CD4-positive, alpha-beta T cell treated with Interleukin-6 for 4 hours (primary cell): ENCODE results near the gene KAT8.
"Not testable (repeated sequence)": the region's sequence is repeated elsewhere in the genome, so short reads cannot be mapped to it uniquely, and the experiment has no call there.

Experiments used
- DNase-seq: peaks from one replicate; pipeline ENCODE4 v3.0.0-alpha.2; 2020; ENCODE audit warnings: mixed read lengths

Gene KAT8

DNA sequence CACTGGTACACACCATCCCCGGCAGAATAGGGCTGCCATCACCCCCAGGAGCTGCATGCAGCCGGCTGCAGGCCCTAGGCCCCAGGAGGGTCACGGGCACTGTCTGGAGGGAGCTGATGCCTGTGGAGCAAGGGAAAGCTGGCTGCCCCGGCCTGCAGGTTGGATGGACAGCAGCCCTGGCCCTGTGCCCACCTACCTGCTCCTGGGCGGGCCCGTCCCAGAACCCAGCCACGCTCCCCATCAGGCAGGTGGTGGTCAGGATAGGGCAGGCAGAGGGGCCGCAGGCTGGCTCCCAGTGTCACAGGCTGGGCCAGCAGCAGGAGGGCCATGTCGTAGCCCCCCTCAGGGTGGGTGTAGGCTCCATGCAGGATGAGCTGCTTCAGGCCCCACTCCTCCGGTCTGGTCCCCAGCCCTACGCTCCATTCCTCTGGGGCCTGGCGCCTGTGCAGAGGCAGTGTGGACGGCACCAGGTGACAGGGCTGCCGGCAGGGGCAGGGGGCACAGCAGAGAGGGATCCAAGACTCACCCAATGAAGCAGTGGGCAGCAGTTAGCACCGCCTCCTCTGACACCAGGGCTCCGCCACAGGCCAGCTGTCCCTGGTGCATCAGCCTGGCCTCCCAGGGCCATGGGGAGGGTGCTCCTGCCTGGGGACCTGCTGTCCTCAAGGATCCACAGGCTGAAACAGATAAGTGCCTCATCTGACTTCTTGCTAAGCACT, 32.7 kb upstream of the KAT8 start:
- DNase-seq: no peak

GRCh38 chr16:31085411-31085810, 32.1 kb upstream of the KAT8 start:
- DNase-seq: no peak

DNA sequence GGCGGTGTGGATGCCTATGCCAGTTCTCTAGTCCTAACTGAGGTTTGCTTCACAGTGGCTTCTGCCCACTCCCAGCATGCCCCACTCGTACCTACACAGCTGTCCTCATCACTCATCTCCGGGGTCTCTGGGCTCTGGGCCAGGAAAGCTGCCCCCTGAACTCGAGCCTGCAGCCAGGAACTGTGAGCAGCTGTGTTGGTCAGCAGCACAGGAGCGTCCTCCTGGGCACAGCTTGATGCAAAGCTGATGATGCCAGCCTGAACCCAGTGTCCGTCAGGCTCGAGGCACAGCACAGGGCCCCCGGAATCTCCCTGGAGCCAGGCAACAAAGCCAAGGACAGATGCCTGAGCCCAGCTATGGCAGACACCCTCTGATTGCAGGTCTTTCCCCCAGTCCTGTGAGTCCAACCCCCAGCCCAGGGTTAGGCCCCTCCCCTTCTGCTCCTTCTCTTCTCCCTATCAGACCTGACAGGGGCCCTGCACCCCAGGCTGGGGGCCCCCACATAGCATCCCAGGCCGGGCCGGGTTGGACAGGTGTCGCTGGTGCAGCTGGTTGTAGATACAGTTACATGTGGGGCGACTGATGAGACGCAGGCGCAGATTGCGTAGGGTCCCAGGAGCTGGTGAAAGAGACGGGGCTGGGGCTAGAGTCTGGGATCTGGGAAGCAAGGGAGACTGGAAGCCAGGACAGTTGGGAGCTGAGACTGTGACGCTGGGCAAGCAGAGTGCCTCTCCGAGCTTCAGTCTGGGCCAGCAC, 31.4 kb upstream of the KAT8 start:
- DNase-seq: no peak

DNA sequence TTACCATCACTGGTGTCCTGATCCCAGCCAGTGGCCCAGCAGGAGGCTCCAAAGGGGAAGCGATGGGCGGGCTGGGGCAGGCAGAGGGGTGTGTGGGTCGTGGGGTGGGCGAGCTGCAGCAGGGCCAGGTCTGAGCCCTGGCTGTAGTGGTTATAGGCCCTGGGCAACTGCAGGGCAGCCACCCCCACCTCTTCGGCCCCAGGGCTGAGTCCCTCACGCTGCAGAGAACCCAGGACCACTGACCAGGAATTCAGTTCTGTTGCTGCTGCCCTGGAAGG, 30.9 kb upstream of the KAT8 start:
- DNase-seq: no peak

GRCh38 chr16:31087481-31087880, 30.0 kb upstream of the KAT8 start:
- DNase-seq: no peak

GRCh38 chr16:31087971-31088370, 29.5 kb upstream of the KAT8 start:
- DNase-seq: no peak

GRCh38 chr16:31088459-31089183, 28.8 kb upstream of the KAT8 start, which contains the start of gene PRSS53:
Gene PRSS53, minus strand, starts transcription at chr16:31088943. Its CDS starts 134 bp downstream, at chr16:31088809.
- no peak for DNase-seq

DNA sequence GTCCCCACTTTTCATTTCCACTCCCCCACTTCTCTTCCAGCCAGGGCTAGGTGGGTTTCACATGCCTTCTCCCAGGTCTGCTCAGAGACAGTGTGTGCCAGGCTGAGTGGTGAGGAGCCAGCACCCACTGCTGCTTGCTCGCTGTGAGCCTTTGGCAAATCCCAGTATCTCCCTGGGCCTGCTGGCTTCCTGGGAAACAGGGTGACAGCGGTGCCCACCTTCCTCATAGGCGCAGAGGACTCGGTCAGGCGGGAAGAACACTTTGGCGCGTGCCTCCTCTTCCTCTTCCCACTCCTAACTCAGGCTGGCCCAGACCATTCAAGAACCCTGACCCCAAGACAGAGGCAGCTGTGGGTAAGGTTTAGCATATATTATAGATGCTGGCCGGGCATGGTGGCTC, 28.3 kb upstream of the KAT8 start:
- no peak for DNase-seq

DNA sequence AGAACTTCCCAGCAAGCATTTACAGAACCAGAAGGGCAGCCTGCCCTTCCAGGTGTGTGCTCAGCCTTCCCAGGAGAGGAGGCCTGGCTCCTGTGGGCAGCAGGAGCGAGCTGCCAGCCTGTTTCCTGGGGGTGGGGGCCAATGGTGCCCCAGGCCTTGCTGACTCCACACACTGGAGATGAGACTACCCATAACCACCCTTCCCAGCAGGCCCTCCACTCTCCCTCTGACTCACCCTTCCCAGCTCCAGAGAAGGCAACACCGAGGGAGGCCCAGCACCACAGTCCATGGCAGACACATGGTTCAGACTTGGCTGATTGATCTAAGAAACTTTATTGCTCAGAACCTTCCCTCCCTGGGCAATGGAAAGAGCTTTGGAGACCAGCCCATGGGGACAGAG, 26.9 kb upstream of the KAT8 start:
- no peak for DNase-seq

GRCh38 chr16:31092330-31092729, 25.1 kb upstream of the KAT8 start:
- no peak for DNase-seq

GRCh38 chr16:31093132-31093703, 24.2 kb upstream of the KAT8 start:
- DNase-seq: no peak

GRCh38 chr16:31094088-31094423, 23.4 kb upstream of the KAT8 start:
- DNase-seq: no peak

DNA sequence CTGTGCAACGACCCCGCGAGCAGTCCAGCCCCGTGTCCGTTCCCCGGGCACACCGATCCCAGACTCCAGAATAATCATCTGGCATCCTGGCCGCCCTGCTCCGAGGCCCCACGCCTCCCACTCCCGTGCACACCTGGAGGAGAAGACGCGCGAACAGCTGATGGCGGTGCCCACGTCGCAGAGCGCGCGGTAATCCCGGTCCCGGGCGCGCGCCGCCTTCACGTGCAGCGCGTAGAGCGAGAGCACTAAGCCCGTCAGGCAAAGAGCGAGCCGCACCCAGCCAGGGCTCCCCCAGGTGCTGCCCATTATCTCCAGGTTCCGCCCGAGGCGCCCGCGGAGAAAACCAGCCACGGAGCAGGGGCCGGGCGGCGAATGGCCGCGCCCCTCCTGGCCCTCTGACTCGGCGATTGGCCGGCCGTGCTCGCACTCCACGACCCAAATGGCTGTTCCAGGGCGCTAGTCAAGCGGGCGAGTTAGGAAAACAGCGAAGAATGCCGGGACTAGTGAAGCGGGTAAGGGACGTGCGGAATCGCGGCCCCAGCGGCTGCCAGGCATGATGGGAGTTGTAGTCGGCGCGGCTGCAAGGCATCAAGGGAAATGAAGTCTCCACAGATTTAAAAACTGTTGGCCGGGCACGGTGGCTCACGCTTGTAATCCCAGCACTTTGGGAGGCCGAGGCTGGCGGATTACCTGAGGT, 22.9 kb upstream of the KAT8 start, which contains the start of gene VKORC1:
TSS of gene VKORC1 (minus strand) at position 374 of the 697 bp plus-strand sequence. CDS start at position 306, 68 bp downstream.
- DNase-seq: peak; percentile 91

DNA sequence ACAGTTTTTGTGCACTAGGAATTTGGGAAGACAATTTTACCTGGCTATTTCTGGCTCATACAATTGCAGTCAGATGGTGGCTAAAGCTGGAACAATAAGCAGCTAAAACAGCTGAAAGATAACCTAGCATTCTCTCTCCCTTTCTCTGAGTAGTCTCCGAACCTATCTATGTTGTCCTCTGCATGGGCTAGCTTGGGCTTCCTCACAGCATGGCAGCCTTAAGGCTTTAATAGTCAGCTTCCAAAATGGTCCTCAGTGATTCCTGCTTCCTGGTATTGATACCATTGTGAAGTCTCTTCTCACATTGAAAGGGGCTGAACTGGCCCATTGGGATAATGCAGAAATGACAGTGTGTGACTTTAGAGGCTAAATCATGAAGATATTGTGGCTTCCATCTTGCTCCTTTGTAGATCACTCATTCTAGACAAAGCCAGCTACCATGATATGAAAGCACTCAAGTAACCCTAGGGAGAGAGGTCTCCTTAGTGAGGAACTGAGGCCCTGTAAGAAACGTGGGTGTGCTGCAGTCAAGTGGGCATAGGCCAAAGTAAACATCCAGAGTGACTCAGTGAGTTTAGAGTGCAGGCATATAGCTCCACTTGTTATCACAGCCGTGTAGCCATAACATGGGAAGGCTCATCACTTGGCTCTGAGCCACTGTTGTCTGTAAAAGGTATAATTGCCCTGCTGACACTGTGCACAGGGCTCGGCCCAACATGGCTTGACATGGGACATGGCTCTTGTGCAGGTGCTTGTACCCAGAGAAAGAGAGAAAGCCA, 17.4 kb upstream of the KAT8 start:
- DNase-seq: no peak

DNA sequence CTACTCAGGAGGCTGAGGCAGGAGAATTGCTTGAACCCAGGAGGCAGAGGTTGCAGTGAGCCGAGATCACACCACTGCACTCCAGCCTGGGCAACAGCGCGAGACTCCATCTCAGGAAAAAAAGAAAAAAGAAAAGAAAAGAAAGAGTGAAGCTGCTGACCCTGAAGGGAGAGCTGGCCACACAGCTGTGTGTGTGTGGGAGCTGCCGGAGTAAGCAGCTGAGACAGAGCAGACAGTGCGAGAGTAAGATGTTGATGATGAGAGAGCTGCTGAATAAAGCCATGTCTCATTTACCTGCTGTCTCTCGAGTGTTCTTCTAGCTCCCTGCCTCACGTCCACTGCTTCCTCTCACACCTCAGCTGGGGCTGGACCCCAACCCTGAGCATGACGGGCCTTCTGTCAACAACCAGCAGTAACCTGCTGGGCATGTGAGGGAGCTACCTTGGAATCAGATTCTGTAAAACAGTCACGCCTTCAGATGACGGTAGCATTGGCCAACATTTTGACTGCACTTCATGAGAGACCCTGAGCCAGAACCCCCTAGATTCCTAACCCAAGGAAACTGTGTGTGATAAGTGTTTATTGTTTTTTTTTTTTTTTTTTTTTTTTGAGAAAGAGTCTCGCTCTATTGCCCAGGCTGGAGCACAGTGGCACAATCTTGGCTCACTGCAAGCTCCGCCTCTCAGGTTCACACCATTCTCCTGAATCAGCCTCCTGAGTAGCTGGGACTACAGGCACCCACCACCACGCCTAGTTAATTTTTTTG, 16.4 kb upstream of the KAT8 start:
- DNase-seq: not testable (repeated sequence)

DNA sequence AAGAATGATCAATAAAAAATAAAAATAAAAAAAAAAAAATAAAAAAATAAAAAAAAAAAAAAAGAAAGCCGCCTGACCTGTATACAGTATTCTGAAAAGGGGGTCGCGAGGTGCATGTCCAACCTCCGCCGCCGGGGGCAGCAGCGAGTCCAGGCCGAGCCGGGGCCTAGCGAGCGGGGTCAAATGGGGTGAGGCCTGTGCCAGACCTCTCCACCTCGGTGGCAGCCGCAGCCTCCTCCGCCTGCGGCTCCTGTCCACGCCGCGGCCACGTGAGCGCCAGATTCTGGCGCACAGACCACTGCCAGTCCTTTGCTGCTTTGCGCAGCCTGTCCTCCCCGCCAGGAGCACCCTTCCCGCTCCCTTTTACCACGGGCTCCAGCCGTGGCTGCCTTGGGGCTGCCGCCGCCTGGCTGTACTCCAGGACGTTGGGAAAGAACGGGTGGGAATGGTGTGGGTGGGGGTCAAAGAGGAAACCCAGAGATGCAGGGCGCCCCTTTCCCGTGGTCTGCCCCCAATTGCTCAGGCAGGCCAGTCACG, 11.7 kb upstream of the KAT8 start:
- DNase-seq: peak; percentile 80

GRCh38 chr16:31106509-31107464, 10.7 kb upstream of the KAT8 start:
- no peak for DNase-seq

DNA sequence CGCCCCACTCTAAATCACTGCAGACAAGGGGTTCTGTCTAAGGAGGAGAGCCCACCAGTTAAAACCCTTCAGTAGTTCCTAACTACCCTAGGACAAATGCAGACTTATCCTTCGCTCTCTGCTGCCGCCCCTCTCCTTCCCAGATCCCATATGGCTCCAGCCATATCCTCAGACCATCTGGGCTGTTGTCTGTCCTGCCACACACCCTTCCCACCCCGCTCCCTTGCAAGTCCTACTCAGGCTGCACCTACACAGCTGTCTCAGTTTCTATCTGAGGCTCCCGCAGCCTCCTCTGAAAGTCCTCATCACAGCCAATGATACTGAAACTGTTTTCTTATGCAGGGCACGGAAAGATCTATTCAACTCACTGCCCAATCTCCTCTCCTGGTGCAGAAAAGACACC, 10.0 kb upstream of the KAT8 start:
- no peak for DNase-seq

DNA sequence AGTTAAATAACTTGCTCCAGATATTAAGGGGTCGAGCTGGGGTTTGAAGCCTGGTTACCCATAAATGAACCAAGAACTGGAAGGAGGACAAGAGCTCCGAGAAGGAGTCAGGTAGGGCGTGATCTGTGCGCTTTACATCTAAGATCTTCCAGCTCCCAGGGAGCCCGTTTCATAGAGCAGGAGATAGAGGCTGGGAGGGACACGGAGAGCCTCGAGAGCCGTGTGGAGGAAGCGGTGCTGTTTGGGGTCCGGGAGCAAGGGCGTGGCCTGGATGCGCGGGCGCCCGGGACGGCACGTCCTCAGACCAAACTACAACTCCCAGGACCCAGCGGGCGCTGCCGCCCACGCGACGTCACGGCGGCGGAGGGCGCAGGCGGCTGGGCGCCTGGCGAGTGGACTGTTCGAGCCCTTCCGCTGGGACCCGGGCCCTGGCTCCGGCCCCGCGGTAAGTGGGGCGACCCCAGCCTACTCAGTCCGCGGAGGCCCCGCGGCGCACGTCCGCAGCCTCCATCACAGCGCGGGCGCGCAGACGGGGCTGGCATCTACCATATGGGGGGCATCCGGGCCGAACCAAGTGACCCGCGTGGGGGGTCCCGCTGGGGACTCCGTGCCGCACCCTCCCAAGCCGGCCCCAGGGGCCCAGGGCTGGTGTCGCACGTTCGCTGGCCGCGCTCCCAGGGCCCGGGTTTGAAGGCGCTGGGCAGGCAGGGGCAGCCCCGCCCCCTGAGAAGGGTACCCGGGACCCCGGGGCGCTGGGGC, 9.2 kb upstream of the KAT8 start, which contains the start of gene BCKDK:
TSS of gene BCKDK (plus strand) at position 352 of the 759 bp plus-strand sequence. CDS start 838 bp downstream, outside the sequence.
- DNase-seq: peak; percentile 73
